K562 (cell line): ENCODE results near the gene KAZN.

Experiments used
- ATF2 ChIP-seq: sonication (generic); formaldehyde crosslinking; IDR thresholded peaks from 2 replicates; pipeline ENCODE4 v1.8.1; 2022; ENCODE audit warnings: missing genetic modification reagents
- BCL6 ChIP-seq: fragments of 250-450 bp; sonication (Bioruptor Pico); IDR thresholded peaks from 2 replicates; pipeline ENCODE4 v1.4.0; 2020
- CTCF ChIP-seq, 3 experiments: IDR thresholded peaks in 2 of 3; conservative IDR thresholded peaks in 1 of 3; 2 replicates each; pipeline ENCODE4 v1.5.1; 2011 to 2012; ENCODE audit warnings: low read length in 3 of 3, mild to moderate bottlenecking in 3 of 3, control low read depth in 2 of 3, improper control_type of control experiment in 1 of 3, inconsistent platforms in 1 of 3, low read depth in 1 of 3, mixed read lengths in 1 of 3, moderate library complexity in 1 of 3; ENCODE audit not compliant: insufficient read depth in 2 of 3
- ELK1 ChIP-seq: sonication (generic); formaldehyde crosslinking; IDR thresholded peaks from 2 replicates; pipeline ENCODE4 v1.8.1; 2022; ENCODE audit warnings: missing genetic modification reagents
- JUND ChIP-seq, 2 experiments: IDR thresholded peaks; 2 replicates in 1 of 2; 3 replicates in 1 of 2; pipeline ENCODE4 v1.6.1; 2011; ENCODE audit warnings: borderline replicate concordance in 2 of 2, low read depth in 2 of 2, low read length in 2 of 2, improper control_type of control experiment in 1 of 2, missing biosample characterization in 1 of 2, missing genetic modification characterization in 1 of 2, missing genetic modification reagents in 1 of 2
- PML ChIP-seq: IDR thresholded peaks from 2 replicates; pipeline ENCODE4 v1.6.1; 2012; ENCODE audit warnings: low read length, inconsistent platforms
- ZHX1 ChIP-seq: fragments of 150-350 bp; conservative IDR thresholded peaks from 2 replicates; pipeline ENCODE4 v1.6.1; 2014; ENCODE audit warnings: low read length

GRCh38 chr1:14571810-14572767 lies 26.4 kb upstream of the KAZN start:
- peak; percentile 72 to 87 (median 72) for TF ChIP-seq CTCF (IDR thresholded peaks at IDR 0.05 in 2 of 3, conservative IDR thresholded peaks at IDR 0.05 in 1 of 3; ENCODE audit: insufficient read depth in 2 of 3, low read depth in 1 of 3, low read length in 3 of 3)
- TF ChIP-seq PML, result no peak
- TF ChIP-seq BCL6 (CRISPR knock-in tag), result no peak
- no peak for TF ChIP-seq JUND (IDR thresholded peaks at IDR 0.05; ENCODE audit: borderline replicate concordance, low read depth, low read length)
- TF ChIP-seq JUND (tag; IDR thresholded peaks at IDR 0.05; ENCODE audit: borderline replicate concordance, low read depth, low read length), result no peak
- TF ChIP-seq ZHX1, result no peak
- no peak for TF ChIP-seq ATF2 (CRISPR knock-in tag)
- TF ChIP-seq ELK1, result no peak
